Measurements from ENCODE around the gene NR0B2.
A peak's percentile ranks its signal among the peaks of the same experiment; 100 is the strongest.
"Not testable (repeated sequence)": the region's sequence is repeated elsewhere in the genome, so short reads cannot be mapped to it uniquely, and the experiment has no call there.

The NR0B2 gene, protein sequence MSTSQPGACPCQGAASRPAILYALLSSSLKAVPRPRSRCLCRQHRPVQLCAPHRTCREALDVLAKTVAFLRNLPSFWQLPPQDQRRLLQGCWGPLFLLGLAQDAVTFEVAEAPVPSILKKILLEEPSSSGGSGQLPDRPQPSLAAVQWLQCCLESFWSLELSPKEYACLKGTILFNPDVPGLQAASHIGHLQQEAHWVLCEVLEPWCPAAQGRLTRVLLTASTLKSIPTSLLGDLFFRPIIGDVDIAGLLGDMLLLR

DNA sequence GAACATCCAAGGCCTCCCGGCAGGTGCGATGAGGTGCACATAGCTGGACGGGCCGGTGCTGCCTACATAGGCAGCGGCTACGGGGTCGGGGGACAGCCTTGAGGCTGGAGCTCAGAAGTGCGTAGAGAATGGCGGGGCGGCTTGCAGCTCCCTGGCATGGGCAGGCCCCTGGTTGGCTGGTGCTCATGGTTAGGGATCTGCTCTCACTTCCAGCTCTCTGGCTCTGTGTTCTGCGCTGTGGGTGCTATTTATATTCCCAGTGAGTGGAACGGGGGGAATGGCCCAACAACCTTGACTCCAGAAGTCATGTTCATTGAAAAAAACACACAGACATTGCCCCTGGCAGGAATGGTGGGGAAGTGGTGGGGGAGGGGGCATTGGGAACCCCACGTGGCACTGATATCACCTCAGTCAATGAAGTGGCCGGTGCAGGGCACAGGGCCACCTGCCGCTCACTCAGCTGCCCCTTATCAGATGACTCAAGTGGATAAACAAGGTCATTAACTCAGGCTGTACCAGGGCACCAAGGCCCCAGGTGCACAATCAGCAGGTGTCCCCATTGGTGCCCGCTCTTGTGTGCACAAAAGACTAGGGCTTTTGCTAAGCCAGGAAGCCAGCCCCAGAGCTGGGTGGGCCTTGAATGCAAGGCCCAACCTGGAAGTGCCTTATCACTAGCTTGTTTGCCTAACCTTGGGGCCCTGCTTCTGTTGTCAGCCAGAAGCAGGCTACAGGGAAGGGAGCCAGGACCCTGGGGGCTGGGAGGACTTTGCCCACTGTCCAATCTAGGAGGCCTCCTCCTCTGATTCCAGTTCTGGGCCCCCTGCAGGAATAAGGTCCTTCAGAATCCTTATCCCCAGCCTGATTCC lies at the start of gene NR0B2:
Gene NR0B2 (minus strand): TSS at position 222 of the 866 bp plus-strand sequence. CDS start 35 bp downstream, at position 187.
- DNase-seq (ENCODE audit: low spot score) (no peak), FAIRE-seq (no peak)

DNA sequence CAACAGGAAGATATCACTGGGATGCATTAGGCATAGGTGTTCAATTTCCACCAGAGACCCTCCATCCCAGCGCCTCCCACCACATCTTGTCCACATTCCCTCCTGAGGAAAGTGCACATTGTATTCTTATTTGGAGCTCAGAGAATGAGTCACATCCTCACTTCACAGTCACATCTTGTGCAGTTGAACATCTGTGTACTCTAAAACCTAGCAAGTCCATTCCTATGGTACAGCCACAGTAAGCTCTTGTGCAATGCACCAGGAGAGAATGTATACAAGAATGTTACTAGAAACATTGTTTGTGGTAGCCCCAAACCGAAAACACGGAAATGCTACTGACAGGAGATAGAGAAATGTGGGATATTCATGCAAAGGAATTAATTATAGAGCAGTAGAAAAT lies 48.1 kb upstream of the NR0B2 start:
- DNase-seq (ENCODE audit: low spot score) = peak; percentile 38
- no peak for FAIRE-seq

DNA sequence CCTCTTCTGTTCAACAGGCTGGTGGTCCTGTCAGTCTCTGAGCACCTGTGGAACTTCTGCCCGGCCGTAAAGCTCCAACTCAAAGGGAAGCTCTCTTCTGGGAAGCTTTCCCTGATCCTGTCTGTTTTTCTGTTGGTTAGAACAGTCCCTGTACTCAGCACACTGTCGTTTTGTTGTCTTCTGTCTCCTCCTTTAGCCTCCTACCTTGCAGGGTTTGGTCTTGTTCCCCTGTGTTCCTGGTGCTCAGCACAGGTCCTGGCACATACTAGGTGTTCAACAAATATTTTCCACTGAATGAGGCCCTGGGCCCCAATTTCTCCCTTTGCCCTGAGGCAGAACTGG lies 46.8 kb upstream of the NR0B2 start:
- no peak for FAIRE-seq
- no peak for DNase-seq (ENCODE audit: low spot score)

DNA sequence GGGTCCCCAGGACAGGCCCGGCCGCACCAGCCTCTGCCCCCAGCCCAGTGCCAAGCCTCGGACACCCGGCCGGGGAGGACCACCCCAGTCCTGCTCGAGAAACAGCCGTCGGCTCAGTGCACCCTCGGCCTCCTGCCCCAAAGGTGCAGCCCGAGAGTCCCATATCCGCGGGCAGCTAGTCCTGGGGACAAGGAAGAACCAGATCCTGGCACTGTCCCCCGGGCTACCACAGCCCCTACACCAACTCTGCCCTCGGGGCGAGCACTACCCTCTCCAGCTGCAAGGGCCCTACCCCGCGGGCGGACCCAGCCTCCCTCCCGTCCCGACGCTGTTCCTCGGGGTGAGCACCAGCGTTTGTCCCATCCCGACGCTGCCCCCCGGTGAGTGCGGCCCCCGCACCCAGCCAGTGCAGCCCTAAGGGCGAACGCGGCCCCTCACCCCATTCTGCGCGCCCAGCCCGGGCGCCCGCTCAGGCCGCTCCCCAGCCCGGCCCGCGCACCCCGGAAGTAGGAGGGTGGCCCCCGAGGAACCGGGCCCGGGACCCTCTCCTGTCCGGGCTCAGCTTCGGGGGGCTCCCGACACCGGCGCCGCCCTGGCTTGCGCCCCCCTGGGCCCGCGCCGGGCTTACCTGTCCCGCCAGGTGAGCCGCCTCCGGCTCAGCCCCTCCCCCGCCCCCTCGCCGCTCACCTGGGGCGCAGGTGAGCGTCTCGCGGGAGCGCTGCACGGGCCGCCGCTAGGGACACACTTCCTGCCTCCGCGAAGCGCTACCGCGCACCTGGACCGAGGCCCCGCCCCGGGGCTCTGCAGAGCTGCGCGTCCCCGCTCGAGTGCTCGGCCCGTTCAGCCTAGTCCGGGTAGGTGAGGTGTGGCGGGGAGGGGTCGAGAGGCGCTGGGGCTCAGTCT lies 46.2 kb upstream of the NR0B2 start, which contains the start of gene KDF1:
Gene KDF1 (minus strand): TSS at position 747 of the 903 bp plus-strand sequence. CDS start 8,088 bp downstream, outside the sequence.
- no peak for FAIRE-seq
- no peak for DNase-seq (ENCODE audit: low spot score)

DNA sequence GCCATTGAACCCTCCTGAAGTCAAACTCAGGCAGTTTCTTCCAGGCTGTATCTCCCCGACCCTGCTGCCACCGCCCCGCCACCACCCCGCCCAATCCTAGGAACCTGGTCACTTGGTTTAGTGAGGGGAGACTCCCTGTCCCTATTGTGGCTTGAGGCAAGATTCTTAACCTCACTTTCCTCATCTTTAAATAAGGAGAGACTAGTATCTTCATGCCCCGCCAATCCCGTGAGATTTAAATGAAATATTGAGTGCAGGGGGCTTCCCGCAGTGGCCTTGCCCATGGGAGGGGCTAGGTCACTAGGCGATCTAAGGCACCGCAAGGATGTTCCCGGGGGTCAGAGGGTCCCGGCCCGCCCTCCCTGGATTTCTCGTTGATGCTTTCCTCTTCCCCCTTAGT lies 45.5 kb upstream of the NR0B2 start:
- no peak for DNase-seq (ENCODE audit: low spot score)
- FAIRE-seq = no peak

DNA sequence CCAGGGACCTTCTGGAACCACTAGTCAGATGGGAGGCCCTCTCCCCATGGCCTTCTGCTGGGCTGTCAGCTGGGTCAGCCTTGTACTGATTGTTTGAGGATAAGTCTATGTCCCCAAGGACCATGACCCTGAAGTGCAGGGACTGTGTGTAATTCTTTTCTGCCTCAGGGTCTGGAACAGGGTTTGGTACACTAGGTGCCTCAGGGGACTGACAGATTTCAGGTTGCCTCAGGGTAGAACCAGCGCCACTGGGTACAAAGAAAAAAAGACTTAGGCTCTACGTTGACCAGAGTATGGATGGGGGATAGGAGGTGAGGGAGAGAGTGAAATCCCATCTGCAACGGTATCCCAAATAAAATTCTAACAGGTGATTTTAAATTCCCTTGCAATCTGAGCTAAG lies 43.5 kb upstream of the NR0B2 start:
- DNase-seq (ENCODE audit: low spot score) (no peak), FAIRE-seq (no peak)

DNA sequence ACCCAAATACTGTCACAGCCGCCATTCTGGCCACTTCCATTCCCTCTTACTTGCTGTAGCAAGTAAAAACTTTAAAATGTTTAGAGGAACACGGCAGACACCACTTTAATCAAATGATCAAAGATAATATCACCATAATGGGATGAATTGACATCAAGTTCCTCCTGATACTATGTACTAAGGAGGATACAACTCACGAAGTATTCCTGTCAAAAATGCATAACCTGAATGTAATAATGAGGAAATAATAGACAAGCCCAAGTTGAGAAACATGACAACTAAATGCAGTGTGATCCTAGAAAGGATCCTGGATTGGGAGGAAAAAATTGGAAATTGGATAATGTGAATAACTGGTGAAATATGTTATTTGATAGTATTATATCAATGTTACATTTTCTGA lies 42.5 kb upstream of the NR0B2 start:
- FAIRE-seq (no peak), DNase-seq (ENCODE audit: low spot score) (no peak)

DNA sequence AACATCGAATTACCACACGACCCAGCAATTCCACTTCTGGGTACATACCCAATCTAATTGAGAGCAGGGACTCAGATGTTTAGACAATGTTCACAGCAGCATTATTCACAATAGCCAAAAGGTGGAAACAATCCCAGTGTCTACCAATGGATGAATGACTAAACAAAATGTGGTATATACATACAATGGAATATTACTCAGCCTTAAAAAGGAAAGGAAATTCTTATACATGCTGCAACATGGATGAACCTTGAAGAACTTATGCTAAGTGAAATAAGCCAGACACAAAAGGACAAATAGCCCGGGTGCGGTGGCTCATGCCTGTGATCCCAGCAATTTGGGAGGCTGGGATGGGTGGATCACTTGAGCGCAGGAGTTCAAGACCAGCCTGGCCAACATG lies 39.6 kb upstream of the NR0B2 start:
- DNase-seq (ENCODE audit: low spot score) (no peak), FAIRE-seq (no peak)

DNA sequence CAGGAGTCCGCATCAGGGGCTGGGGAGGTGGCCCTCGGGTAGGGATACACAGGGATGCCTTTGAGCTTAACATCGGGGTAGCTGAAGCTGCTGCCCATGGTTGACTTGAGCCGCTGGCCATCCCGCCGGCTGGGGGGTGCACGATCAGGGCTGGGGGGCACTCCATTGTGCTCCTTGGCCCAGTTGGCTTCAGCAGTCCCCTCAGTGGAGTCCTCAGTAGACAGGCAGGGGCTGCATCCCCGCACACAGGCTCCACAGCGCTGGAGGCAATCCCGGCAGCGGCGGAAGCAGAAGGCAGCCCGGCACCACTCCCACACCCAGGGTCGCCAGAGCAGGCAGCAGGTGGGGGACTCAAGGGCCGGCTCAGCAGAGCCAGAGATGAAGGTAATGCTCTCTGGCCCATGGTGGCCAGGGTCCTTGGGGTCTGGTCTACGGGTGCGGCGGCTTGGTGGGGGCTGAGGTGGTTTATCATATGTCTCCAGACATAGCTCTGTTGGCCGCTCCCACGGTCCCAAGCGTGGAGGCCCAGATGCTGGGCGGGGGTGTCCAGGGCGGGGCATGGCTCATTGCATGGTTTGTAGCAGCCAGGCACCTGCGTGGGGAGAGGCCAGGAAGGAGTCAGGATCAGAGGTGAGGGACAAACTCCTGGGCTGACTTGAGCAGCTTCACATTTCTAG lies 38.2 kb upstream of the NR0B2 start:
- DNase-seq (ENCODE audit: low spot score) (no peak), FAIRE-seq (no peak)

DNA sequence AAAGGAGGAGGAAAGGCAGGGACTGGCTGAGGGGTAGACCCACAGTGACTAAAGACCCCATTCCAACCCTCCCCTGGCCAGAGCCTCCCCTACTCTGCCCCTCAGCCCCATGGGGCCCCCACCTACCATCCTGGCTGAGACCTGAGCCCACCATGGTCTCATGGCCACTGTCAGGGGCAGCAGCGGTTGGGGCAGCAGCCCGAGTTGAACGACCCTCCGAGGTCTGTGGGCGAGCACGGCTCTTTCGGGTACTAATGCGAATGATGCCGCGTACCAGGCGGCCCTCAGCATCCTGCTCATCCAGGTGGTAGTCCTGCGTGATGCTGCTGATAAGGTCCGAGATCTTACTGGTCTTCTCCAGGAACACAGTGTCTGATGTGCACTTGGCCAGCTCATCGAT lies 37.4 kb upstream of the NR0B2 start:
- FAIRE-seq = no peak
- DNase-seq (ENCODE audit: low spot score) = no peak

DNA sequence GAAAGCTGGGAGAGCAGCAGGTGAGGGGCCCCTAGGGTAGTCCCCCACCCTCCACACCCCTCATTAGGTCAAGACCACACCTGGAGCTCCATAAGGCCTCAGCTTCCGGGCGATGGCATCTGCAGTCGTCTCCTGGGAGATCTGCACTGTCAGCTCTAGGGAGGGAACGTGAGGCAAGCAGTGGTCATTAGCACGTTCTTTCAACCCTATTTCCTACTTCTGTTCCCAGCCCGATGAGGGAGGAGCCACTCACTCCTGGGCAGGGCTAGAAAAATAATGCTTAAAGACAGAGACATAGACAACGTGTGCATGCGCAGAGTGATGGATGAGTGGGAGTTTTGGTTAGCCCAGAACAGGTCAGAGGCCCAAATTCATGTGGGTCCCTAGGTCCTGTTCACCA lies 36.8 kb upstream of the NR0B2 start:
- FAIRE-seq = no peak
- no peak for DNase-seq (ENCODE audit: low spot score)

DNA sequence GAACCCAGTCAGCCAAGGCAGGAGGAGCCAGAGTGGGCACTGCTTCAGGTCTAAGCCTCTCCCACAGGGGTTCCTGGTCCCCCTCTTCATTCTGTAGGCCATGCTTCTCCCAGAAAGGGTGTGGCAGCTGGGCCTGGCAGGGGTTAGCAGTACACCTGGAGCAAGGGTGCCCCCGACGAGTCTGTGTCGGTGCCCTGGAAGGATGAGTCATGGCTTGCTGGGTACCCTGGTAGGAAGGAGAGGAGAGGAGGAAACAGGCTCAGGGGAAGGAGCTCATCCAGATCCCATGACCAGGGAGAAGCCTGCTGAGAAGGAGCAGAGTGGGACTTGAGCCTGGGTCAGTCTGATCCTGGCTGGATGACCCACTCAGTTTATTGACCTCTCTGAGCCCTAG lies 36.1 kb upstream of the NR0B2 start:
- no peak for DNase-seq (ENCODE audit: low spot score)
- no peak for FAIRE-seq

DNA sequence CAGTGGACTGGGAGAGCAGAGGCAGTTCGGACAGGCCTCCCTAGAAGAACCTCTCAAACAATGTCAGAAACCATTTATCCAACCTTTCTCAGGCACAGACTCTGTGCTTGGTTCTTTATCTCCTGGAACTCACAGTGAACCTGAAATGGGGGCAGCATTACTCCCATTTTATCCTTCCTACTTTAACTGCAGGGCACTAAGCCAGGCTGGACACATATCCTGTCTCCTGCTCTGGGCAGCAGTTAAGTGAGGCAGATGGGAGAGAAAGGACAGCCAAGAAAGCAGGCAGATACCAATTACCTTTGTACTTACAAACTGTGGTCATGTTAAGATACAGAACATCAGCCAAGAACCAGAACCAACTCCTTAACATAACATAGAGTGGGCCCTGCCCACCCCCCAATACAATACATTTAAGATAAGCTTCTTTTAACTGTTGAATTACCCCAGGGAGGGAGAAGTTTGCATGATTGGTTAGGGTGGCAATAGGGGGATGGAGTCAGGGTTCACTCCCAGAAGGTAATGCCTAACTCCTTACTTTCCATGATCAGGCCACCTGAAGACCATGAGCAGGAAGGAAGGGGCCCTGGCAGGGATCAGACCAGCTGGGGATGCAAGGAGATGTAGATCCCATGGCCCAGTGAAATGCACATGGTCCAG lies 35.6 kb upstream of the NR0B2 start:
- FAIRE-seq (no peak), DNase-seq (ENCODE audit: low spot score) (no peak)

DNA sequence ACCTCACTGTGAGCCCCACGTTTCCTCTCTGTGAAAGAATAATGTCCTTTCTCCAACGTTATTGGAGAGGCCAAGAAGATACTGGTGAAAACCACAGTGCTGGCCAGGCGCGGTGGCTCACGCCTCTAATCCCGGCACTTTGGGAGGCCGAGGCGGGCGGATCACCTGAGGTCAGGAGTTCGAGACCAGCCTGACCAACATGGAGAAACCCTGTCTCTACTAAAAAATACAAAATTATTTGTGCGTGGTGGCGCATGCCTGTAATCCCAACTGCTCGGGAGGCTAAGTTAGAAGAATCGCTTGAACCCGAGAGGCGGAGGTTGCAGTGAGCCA lies 34.9 kb upstream of the NR0B2 start:
- FAIRE-seq; DNase-seq (ENCODE audit: low spot score): not testable (repeated sequence)

DNA sequence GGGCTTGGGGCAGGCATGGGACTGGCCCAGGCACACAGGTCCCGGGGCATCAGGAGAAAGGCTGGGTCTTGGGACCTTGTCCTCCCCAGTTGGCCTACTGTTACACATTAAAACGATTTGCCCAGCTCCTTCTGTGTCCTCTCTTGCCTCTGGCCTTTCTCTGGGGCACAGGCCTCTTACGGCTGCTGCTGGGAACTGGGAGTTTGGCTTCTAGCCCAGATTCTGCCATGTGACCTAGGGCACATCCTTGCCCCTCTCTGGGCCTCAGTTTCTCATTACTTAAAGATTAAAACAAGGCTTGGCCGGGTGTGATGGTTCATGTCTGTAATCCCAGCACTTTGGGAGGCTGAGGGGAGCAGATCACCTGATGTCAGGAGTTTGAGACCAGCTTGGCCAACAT lies 32.5 kb upstream of the NR0B2 start:
- FAIRE-seq (no peak), DNase-seq (ENCODE audit: low spot score) (no peak)

DNA sequence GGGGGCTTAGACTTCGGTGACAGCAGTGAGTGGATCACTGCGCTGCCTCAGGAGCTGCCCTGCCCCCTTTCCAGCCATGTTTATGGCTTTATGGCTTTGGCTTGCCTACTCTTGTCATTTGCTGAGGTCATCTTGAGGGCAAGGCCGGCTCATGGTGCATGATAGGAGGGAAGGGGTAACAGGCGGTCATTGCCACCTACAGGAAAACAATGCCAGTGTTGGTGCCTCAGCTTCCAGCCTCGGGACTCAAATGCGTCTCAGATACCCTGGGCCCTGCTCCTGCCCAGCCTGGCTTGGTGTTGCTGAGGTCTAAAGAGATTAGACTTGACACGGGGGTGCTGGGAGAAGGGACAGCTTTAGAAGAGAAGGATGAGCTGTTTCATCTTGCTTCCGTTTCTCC lies 32.0 kb upstream of the NR0B2 start:
- DNase-seq (ENCODE audit: low spot score) (no peak), FAIRE-seq (no peak)

DNA sequence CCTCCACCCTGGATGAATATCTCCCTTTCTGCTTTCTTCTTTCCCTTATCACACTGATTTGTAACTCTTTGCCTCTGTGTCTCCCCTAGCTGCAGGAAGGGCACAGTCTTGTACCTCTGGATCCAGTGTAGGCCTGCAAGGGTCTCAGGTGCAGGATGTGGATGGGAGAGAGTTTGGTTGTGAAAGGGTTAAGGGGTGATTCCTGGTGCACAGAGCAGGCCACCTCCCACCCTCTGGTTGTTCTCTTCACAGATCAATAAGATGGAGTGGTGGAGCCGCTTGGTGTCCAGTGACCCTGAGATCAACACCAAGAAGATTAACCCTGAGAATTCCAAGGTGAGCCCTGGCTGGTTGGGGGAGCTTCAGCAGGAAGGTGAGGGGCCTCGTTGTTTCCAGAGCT lies 31.4 kb upstream of the NR0B2 start:
- DNase-seq (ENCODE audit: low spot score) = no peak
- no peak for FAIRE-seq

DNA sequence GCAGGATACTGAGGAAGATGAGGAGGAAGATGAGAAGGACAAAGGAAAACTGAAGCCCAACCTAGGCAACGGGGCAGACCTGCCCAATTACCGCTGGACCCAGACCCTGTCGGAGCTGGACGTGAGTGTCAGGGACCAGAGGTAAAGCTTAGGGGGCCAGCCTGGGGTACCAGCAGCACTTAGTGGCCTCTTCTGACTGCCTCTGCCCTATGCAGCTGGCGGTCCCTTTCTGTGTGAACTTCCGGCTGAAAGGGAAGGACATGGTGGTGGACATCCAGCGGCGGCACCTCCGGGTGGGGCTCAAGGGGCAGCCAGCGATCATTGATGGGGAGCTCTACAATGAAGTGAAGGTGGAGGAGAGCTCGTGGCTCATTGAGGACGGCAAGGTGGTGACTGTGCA lies 28.9 kb upstream of the NR0B2 start:
- DNase-seq (ENCODE audit: low spot score) (no peak), FAIRE-seq (no peak)

DNA sequence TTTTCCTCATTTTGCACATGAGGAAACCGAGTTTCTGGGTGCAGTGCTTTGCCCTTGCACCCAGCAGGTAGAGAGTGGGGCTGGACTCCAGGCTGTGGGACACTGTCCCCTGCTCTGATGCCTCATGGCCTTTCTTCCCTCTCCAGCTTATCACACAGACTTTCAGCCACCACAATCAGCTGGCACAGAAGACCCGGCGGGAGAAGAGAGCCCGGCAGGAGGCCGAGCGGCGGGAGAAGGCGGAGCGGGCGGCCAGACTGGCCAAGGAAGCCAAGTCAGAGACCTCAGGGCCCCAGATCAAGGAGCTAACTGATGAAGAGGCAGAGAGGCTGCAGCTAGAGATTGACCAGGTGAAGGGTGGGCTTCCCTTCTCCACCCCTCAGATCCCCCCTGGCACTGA lies 27.5 kb upstream of the NR0B2 start:
- DNase-seq (ENCODE audit: low spot score) (no peak), FAIRE-seq (no peak)

DNA sequence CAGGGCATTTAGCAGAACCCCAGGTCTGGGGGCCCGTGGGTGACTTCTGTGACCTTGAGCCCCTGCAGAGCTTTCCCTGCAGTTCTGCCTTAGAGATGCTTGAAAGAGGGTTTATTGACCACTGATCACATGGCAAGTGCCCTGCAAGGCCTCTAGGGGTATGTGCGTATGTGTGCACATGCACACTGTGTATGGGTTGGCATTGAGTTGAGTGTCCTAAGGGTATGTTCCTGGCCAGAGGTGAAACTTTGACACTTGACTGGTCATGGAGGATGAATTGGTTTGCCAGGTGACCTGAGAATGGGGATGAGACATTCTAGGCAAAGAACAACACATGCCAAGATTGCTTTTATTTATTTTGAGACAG lies 24.9 kb upstream of the NR0B2 start:
- DNase-seq (ENCODE audit: low spot score) (no peak), FAIRE-seq (no peak)
